HepG2 (cell line): ENCODE measurements around the gene FAM83D. TPM values are rescaled to one million over a fixed set of nuclear protein-coding genes. Genes with fewer than 3 reads are reported as not detected.

Source experiments
- HIC2 ChIP-seq: sonication (generic); formaldehyde crosslinking; IDR thresholded peaks from 2 replicates; pipeline ENCODE4 v1.9.0; 2022; ENCODE audit warnings: low read depth, missing genetic modification reagents
- HOXA3 ChIP-seq: sonication (generic); formaldehyde crosslinking; IDR thresholded peaks from 2 replicates; pipeline ENCODE4 v1.5.0; 2020; ENCODE audit warnings: missing genetic modification reagents
- KDM5A ChIP-seq: fragments of 200-600 bp; sonication (generic); IDR thresholded peaks from 2 replicates; pipeline ENCODE4 v1.7.0; 2018; ENCODE audit warnings: antibody characterized with exemption, mild to moderate bottlenecking, low read length, borderline replicate concordance
- REXO4 ChIP-seq: sonication (generic); formaldehyde crosslinking; IDR thresholded peaks from 2 replicates; pipeline ENCODE4 v1.8.0; 2022; ENCODE audit warnings: missing genetic modification reagents, mild to moderate bottlenecking, borderline replicate concordance
- SAP130 ChIP-seq: IDR thresholded peaks from 2 replicates; pipeline ENCODE4 v1.6.1; 2016; ENCODE audit warnings: low read depth
- SMAD3 ChIP-seq: sonication (generic); formaldehyde crosslinking; IDR thresholded peaks from 2 replicates; pipeline ENCODE4 v1.4.0; 2020; ENCODE audit warnings: missing genetic modification reagents
- STAT6 ChIP-seq: sonication (generic); formaldehyde crosslinking; IDR thresholded peaks from 2 replicates; pipeline ENCODE4 v1.4.0; 2020; ENCODE audit warnings: missing genetic modification reagents, mild to moderate bottlenecking, borderline replicate concordance
- THAP11 ChIP-seq: IDR thresholded peaks from 2 replicates; pipeline ENCODE4 v1.6.1; 2016; ENCODE audit warnings: missing biosample characterization, missing genetic modification reagents
- TOPORS ChIP-seq: sonication (generic); formaldehyde crosslinking; IDR thresholded peaks from 2 replicates; pipeline ENCODE4 v1.8.0; 2023; ENCODE audit warnings: mild to moderate bottlenecking, missing genetic modification reagents
- ZNF441 ChIP-seq: sonication (generic); formaldehyde crosslinking; IDR thresholded peaks from 2 replicates; pipeline ENCODE4 v1.7.0; 2021; ENCODE audit warnings: missing genetic modification reagents, borderline replicate concordance
- ZNF609 ChIP-seq: sonication (generic); formaldehyde crosslinking; IDR thresholded peaks from 2 replicates; pipeline ENCODE4 v1.4.0; 2020; ENCODE audit warnings: mild to moderate bottlenecking, missing genetic modification reagents, borderline replicate concordance
- ZNF792 ChIP-seq: IDR thresholded peaks from 2 replicates; pipeline ENCODE4 v1.6.1; 2016
- ZNF841 ChIP-seq: sonication (generic); formaldehyde crosslinking; IDR thresholded peaks from 2 replicates; pipeline ENCODE4 v1.8.1; 2023; ENCODE audit warnings: missing genetic modification reagents, borderline replicate concordance
- polyA plus RNA-seq, 8 experiments: library from polyadenylated mRNA; depleted of rRNA in 3 of 8; stranded (reverse) in 7 of 8; unstranded in 1 of 8; fragments of >200 nt; fragmentation: Illumina TruSeq in 4 of 8; extraction: Trizol in 4 of 8; gene quantifications; 2 replicates each; pipeline versions ENCODE4 v1.2.1 to v1.2.3, GENCODE V29; 2011 to 2016; ENCODE audit warnings: low read depth in 4 of 8, missing spikeins in 1 of 8, mixed read lengths in 1 of 8; ENCODE audit not compliant: insufficient read depth in 1 of 8
- total RNA-seq, 5 experiments: library from RNA; depleted of rRNA; stranded (reverse); fragments of >200 nt; fragmentation: Illumina TruSeq; extraction: Trizol; gene quantifications; 2 replicates each; pipeline ENCODE4 v1.2.3, GENCODE V29; 2016; ENCODE audit warnings: low read depth in 1 of 5
- TF ChIP-seq, protein P1 (sequence below): sonication (generic); formaldehyde crosslinking; IDR thresholded peaks from 2 replicates; pipeline ENCODE4 v1.4.0; 2020; ENCODE audit warnings: missing genetic modification reagents, mild to moderate bottlenecking, borderline replicate concordance
- TF ChIP-seq, protein P2 (sequence below): sonication (generic); formaldehyde crosslinking; IDR thresholded peaks from 2 replicates; pipeline ENCODE4 v1.4.0; 2020; ENCODE audit warnings: missing genetic modification reagents

FAM83D gene
- total and polyA plus RNA-seq, 2 of the 13 experiments (the other 11 are each of a cell fraction or from before 2014, with no cell fraction given), result 51.4 to 64.0 TPM

DNA sequence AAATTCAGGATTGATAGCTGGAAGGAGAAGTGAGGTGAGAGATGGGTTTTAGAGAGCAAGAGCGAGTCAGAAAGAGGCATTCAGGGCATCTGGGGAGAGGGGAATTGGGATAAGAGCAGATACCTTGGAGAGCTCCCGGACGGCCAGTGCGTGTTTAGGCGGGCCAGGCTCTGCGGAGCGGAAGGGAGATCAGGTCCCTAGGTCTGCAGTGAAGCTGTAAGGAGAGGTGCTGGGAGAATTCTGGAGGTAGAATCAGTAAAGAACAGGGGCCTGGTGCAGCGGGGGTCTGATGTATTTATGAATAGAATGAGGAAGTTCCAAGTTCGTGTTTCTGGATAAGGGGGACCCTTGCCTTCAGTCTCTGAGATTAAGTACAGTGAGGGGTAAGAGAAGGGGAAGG is 47.4 kb upstream of the FAM83D start (continued):
- TF ChIP-seq, protein P1, sequence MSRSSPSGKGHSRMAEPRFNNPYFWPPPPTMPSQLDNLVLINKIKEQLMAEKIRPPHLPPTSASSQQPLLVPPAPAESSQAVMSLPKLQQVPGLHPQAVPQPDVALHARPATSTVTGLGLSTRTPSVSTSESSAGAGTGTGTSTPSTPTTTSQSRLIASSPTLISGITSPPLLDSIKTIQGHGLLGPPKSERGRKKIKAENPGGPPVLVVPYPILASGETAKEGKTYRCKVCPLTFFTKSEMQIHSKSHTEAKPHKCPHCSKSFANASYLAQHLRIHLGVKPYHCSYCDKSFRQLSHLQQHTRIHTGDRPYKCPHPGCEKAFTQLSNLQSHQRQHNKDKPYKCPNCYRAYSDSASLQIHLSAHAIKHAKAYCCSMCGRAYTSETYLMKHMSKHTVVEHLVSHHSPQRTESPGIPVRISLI, result no peak
- TF ChIP-seq ZNF792 (CRISPR knock-in tag) (peak; percentile 84), HIC2 (CRISPR knock-in tag) (no peak), SAP130 (peak; percentile 46), REXO4 (no peak), TOPORS (CRISPR knock-in tag) (no peak), THAP11 (CRISPR knock-in tag) (0 out of 2 replicates have a peak, but pooled peaks have one; percentile 37), STAT6 (no peak), ZNF609 (CRISPR knock-in tag) (no peak), ZNF441 (0 out of 2 replicates have a peak, but pooled peaks have one; percentile 61), KDM5A (no peak), ZNF841 (CRISPR knock-in tag) (0 out of 2 replicates have a peak, but pooled peaks have one; percentile 61), SMAD3 (CRISPR knock-in tag) (no peak), HOXA3 (CRISPR knock-in tag) (no peak)
- TF ChIP-seq, protein P2, sequence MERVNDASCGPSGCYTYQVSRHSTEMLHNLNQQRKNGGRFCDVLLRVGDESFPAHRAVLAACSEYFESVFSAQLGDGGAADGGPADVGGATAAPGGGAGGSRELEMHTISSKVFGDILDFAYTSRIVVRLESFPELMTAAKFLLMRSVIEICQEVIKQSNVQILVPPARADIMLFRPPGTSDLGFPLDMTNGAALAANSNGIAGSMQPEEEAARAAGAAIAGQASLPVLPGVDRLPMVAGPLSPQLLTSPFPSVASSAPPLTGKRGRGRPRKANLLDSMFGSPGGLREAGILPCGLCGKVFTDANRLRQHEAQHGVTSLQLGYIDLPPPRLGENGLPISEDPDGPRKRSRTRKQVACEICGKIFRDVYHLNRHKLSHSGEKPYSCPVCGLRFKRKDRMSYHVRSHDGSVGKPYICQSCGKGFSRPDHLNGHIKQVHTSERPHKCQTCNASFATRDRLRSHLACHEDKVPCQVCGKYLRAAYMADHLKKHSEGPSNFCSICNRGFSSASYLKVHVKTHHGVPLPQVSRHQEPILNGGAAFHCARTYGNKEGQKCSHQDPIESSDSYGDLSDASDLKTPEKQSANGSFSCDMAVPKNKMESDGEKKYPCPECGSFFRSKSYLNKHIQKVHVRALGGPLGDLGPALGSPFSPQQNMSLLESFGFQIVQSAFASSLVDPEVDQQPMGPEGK (CRISPR knock-in tag), result no peak
